NCI-H345 treated with DMSO at 0.1 percent for 48 hours (cell line): ENCODE data around the gene RASA1.

Experiments used
- DNase-seq: peaks from one replicate; lab custom pipeline; 2025; ENCODE audit not compliant: unreplicated experiment; lab: John Stamatoyannopoulos, UW

Gene RASA1

DNA sequence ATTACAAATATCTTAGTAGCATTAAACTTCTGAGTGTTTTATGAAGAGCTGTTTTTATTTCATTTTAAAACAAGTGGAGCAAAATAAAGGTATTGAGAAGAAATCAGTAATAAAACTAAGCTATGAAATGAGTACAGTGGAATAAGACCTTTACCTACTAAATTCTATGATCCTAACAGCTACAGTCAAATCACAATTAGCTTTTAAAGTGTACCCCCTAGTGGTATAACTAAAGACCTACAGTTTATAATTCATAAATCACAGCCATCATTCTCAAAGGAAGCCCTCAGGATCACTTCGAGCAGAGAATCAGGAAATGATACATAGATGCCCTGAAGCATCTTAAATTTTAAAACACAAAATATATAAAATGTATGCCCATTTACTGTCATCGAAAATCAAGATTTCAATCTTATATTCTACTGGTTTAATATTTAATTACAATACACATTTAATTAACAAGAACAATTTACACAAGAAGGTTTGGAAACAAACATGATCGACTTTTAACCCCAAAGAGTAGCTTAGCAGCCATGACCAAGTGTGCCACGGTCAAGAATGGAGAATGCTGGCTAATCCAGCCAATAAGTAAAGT lies 132.7 kb downstream of the RASA1 start:
- no peak for DNase-seq

DNA sequence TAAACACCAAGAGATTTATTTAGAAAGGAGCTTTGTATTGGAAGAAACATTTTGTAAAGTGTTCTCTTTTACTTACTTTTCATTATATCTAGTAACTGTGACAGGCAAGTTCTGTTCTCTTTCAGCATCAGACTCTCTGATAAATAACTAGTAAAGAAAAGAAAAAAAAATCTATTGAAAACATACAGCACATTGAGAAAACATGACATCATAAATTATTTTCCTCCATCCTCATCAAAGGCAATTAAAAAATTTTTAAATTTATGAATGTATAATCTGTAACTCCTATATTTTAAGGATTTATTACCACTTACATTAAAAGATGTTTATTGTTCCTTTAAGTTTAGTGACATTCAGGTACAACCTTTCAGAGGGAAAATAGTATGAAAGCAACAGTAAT lies 133.9 kb downstream of the RASA1 start:
- DNase-seq: no peak

DNA sequence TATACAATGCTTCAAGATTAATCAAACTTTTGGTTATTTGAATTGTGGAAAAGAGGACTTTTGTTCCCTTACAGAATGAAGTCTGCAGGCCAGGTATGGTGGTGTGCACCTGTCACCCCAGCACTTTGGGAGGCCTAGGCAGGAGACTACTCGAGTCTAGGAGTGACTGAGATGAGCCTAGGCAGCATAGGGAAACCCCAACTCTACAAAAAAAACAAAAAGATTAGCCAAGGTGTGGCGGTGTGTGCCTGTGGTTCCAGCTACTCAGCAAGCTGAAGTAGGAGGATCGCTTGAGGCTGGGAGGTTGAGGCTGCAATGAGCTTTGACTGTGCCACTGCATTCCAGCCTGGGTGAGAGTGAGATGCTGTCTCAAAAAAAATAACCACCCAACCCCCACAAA lies 135.7 kb downstream of the RASA1 start:
- DNase-seq: no peak

DNA sequence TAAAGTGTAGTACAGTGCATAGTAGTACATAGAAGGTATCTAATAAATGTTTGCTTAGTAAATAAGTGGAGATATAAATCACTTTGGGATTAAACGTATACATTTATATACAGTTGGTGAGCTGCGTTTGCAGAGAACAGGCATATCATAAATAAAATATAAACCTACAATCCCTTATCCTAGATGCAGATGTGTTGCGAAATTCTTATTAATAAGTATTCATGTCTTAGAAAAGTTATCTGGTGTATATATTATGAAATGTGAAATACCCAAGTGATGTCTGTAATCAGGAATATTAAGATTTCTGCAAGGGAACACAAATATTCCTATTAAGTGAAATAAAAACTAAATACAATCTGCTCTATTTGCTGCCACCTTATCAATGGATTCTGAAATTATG lies 136.2 kb downstream of the RASA1 start:
- DNase-seq: no peak

DNA sequence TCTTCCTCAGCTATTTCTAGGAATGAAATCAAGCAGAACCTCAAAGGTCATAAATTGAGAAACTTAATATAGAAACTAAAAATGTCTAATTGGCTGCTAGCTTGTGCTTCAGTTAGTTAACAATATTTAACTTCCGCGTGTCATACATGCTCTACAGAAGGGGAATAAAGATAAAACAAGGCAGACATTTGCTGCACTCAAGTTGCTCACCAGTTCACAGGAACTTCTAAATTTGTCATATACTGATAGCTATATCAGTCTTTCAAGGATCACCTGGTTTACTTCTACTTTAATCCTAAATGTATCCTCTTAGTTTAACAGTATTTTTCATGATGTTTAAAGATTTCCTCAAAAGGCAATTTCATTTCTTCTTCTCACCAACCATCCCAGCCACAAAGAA lies 136.7 kb downstream of the RASA1 start:
- no peak for DNase-seq

DNA sequence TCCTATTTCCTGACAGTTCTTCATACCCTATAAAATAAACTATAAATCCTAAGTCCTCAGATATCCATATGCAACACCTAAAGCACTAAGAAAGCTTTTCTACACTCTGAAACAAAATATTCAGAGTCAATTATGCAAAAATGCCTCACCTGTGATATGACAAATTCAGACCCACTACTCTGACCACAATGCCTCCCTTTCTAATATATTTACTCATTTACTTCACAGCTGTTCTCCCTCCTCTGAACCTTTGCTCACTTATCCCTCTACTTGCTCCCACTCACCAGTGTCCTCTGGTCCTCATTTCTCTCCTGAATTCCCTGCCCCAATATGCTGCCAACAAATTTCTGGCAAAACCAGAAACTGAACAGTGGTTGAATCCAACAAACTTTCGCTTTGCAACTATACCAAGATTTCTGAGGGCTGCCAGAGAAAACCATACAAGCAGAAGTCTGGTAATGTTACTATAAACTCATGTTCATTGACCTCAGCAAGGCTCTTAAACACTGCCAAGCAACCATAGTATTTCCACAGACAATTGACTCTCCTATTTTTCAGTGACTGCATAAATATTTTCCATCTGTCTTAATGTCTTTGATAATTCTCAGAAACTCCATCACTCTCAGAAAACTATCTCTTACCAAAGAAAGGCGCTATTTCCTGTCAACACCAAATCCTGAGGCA lies 137.9 kb downstream of the RASA1 start:
- DNase-seq: no peak

DNA sequence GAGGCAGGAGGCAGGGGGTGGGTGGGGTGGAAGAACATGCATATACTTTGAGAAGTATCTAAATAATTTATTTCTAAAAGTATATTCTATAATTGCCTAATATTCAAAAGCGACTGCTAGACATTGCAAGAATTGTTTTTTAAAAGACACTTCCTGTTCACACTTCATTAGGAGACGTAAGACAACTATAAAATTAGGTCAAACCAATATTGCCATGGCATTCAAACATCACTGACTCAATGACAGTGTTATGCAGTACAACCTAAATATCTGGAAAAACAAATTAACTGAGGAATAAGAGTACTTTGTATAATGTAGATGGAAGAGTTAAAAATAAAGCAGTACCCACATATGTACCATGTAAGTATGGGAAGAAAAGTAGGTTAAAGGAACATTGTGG lies 140.5 kb downstream of the RASA1 start:
- no peak for DNase-seq

DNA sequence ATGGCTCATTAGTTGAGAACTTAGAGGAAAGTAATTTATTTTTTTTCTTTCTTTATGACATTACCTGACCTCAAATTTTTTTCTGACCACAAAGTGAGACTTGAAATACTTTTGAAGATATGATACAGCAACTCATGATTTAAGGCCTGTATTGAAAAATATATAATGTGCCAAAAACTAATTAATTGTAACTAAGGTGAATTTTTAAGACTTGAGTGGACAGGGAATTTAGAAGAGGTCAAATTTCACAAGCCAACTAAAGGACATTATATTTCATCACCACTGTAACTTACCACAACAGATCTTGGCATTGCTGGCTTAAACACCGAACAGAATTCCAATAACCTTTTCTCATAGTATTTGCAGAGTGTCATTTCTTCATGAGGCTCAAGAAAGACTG lies 143.2 kb downstream of the RASA1 start:
- no peak for DNase-seq

DNA sequence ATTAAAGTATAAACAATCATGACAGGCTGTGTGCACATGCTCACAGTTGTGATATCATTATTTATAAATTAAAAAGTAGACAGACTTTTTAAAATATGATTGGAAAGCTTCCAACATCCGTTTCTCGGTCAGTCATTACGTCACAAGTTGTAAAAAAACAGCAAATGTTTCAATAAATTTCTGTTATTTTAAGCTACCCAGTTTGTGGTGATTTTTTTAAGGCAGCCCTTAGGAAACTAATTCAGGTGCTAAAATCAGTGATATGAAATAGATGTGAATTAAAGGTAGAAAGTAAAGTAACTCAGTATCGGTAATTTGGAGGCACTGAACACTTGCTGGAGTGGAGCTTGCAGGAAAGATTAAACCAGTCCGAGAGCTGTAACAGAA lies 143.9 kb downstream of the RASA1 start:
- DNase-seq: no peak

DNA sequence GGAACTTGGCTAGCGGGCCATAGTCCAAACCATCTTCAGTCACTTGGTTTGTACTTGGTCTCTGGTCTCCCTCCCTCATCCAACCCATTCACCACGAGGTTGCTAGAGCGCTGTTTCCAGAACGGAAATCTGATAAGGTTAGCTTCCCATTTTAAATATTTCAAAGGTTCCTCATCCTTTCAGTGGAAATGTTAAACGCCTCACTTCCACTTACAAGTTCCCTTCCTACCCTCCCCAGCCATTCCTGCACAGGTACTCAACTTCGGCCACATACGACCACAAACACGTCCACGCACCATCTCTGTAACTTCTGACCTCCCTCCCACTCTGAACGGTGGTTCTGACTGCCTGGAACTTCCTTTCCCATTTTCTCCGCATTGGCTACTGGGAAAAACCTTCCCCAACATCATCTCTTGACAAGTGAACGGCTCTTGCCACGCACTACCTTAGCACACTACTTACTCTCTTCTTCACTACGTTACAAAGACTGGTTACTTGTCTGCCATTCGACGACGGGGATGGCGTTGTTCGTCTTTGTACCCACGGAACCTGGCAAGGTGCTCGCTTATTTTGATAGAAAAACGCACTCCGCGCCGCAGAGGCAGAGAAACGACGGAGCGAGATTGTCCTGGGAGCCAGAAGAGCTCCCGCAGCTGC lies 144.4 kb downstream of the RASA1 start:
- DNase-seq: no peak

DNA sequence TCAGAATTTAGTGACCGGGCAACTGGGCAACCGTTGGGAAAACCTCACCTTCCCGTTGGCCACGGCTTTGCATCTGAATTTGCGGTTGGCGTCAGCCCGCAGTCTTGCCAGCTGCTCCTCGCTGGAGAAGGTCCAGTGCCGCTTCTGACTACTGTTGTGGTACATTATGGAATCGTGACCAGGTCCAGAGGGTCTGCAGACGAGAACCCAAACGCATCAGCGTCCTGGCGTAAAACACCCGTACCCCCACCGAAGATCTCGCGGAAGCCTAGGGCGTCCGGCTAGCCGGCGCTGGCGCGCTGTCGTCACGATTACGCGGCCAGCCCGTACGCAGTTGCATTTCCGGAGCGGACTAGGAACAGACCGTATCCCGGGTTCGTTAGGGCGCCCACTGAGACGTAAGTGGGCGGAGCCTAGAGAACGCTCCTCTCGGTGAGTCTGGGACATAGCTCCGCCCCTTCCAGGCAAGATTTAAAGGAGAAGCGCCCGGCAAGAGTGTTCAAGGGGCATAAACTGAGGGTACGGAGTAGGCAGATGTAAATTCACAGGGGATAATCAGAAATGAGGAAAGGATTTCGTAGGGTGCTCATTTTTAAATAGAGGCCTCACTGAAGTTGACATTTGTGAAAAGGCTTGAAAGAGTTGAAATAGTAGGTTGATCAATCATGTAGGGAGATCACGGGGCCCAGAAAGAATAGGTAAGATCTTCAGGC lies 145.1 kb downstream of the RASA1 start, which contains the start of gene CCNH:
Gene CCNH, minus strand, starts transcription at position 301 of the 713 bp plus-strand sequence. Its CDS starts 136 bp downstream, at position 165.
- peak; percentile 81 for DNase-seq

DNA sequence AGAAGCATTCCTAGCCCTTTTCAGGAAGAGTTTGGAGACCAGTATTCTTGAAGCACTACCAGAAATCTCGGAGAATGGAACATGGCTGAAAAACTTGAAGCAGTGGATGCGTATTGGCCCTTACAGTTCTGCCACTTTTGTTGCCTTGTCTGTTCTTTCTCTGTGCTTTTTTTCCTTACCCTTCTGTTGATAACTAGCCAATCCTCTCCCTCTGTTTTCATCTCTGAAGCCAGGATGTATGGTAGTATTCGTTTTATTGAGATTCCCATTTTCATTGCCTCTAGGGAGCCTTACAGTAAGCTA lies 145.6 kb downstream of the RASA1 start:
- DNase-seq: peak; percentile 44

DNA sequence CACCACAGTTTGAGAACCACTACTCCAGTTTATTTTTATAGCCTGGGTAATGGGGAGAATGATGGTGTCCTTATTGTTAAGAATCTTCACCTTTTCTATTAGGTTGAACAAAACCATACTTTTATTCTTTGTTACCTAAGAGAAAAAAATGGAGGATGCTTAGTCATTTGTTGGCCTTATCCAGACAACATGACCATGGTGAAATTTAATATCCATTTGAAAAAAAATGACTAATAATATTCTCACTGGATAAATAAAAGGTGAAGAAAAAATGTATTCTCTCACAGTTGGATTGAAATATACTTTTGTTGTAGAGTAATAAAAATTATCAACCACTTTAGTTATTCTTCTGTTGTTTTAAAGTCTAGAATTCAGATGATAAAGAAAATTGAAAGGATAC lies 150.8 kb downstream of the RASA1 start:
- DNase-seq: no peak

DNA sequence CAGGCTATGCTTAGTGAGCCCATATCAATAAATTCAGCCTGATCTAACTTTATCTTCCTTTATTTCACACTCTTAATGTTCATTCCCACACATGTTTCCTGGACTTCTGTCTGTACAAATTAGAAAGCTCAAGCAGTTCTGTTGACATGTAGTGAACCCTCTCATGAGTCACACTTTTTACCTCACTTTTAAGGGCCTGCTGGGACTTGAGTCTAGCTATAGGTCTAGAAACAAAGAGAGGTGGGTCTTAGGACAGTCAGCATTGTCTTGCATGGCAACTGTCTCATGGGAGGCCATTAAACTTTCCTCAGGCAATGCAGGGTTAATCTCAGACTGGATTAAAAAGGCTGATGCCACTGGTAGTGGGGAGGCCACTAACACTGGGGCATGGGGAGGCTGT lies 153.6 kb downstream of the RASA1 start:
- no peak for DNase-seq

DNA sequence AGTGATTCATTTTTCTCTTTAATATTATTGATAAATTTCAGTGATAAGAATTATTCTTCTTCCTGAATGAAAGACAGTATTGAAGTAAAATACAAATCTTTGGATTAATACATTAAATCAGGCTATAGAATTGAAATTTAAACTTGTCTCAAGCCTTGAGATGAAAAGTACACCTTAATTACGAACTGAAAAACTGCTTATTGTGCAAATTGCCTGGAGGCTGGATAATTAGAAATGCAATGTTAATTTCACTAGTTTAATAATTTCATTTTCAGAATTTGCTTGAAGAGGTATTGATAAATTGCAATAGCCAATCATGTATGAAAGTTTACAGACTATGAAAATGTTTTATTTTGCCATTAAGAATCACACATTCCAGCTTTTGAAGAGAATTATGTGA lies 156.1 kb downstream of the RASA1 start:
- no peak for DNase-seq

DNA sequence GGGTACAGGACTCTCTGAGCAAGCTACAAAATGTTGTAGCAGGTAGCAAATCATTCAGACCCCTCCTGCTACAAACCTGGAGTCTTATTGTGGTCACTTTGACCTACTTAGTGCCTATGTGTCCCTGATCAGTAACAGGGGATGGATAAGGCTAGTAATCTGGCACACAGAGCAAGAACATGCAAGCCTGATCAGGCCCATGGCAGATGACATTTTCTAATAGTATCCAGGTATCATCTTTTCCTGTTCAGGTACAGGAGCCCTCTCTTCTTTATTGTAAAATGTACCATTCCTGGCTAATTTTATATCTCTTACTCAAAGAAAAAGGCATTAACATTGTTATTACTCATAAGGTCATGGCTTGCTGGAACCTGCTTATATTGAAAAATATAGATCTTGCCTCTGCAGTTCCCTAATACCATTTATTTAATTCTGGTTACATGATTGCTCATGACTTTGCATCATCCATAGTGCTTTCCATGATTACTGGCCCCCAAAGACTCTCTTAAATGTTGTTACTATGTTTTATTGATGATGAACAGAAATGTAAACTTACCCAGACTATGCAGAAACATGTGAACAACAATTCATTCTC lies 163.3 kb downstream of the RASA1 start:
- DNase-seq: no peak

DNA sequence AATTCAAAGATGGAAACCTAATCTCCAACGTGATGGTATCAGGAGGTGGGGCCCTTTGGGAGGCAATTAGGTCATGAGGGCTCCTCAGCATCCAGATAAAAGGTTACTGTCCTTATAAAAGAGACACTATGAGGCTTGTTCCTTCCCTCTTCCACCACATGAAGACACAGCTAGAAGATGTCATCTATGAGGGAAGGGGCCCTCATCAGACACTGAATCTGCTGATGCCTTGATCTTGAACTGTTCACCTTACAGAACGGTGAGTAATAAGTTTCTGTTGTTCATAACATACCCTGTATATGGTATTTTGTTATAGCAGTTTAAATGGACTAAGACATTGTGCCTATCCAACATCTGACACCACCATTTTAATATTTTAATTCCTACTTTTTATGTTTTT lies 164.8 kb downstream of the RASA1 start:
- DNase-seq: no peak

DNA sequence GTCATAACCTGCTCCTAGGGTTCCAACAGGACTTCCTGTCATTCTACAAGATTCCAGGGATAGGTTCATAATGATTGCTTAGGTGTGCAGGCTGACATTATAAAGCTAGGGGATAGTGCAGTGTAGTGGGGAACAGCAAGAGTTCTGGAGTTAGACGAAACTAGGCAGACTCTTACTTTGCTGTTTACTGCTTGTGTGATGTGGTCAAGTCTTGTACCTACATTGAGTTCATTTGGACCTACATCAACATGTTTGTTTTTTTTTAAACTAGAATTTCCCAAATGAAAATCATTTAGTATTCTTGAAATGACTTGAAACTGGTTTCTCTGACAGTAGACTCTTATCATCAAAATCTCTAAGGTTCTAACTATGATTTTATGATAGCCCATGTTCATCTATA lies 166.3 kb downstream of the RASA1 start:
- no peak for DNase-seq

DNA sequence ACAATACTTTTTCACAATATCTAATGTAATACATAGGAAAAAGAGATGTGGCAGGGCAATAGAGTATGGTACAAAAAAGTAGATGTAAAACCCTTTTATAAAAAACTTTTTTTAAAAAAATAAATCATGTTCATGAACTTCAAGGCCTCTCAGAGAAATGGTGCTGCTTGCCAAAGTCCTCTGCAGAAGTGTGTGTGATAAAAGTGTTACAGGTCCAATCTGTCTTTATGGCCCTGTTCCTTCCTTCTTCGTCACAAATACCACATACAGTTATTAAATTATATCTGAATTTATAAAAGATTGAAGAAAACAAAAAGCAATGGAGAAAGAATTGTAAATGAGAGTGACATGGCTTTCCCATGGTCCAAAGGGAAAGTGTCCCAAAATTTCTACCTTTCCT lies 166.8 kb downstream of the RASA1 start:
- DNase-seq: no peak

DNA sequence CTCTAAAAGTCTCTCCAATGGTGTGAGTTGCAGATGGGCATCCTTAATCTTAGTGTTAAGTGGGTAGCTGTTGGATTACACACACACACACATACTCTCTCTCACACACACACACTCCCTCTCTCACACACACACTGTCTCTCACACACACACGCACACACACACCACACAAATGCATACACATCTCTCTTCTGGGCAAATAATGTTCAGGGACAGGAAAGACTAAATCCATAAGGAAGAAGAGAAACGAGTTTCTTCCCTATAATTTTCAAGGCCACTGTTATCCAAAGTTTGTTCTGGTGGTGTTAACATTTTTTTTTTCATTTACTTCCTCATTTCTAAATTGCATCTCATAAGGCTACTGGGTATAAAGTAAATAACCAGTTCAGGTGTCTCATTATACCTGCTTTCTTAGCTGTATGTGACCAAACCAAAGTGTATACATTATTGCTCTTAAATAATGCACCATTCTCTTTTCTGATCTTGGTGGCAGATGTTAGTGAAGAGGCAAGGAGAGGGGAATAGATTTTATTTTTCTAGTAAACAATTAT lies 167.5 kb downstream of the RASA1 start:
- DNase-seq: no peak

DNA sequence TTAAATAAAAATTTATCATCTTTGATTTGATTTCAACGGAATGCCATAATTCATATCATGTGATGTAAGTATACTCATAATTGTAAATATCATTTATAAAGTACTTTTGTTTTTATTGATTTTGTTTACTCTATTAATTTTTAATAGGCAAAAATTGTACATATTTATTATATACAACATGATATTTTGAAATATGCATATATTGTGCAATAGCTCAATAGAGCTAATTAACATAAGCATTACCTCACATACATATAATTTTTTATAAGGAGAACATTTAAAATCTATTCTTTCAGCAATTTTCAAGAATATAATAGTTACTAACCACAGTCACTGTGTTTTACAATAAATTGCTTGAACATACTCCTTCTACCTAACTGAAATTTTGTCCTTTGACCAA lies 170.0 kb downstream of the RASA1 start:
- no peak for DNase-seq
